ENCODE measurements around the gene ELK4. TPM values are rescaled to one million over a fixed set of nuclear protein-coding genes. Genes with fewer than 3 reads are reported as not detected.

ELK4 gene
- total RNA-seq, 1 experiment from 2014 or later, result 15.5 TPM

DNA sequence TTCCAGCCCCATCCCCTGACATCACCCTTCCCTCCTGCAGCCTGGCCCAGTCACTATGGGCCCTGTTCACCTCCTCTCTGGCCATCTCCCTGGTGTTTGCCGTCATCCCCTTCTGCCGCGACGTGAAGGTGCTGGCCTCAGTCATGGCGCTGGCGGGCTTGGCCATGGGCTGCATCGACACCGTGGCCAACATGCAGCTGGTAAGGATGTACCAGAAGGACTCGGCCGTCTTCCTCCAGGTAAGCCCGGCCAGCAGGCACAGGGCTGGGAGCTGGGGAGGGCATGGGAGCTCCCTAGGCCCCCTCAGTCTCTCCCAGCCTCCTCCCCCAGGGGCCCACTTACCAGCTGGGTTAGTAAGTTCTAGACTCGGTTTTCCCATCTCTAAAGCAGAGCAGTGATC is 52.1 kb downstream of the ELK4 start:
- in situ Hi-C loops (cut with HindIII; ENCODE audit: low pct_unique_long_range_greater_than_20kb, low sequenced_read_pairs), result no loop called here
- DNase-seq (ENCODE audit: low read depth, low spot score), result no peak

DNA sequence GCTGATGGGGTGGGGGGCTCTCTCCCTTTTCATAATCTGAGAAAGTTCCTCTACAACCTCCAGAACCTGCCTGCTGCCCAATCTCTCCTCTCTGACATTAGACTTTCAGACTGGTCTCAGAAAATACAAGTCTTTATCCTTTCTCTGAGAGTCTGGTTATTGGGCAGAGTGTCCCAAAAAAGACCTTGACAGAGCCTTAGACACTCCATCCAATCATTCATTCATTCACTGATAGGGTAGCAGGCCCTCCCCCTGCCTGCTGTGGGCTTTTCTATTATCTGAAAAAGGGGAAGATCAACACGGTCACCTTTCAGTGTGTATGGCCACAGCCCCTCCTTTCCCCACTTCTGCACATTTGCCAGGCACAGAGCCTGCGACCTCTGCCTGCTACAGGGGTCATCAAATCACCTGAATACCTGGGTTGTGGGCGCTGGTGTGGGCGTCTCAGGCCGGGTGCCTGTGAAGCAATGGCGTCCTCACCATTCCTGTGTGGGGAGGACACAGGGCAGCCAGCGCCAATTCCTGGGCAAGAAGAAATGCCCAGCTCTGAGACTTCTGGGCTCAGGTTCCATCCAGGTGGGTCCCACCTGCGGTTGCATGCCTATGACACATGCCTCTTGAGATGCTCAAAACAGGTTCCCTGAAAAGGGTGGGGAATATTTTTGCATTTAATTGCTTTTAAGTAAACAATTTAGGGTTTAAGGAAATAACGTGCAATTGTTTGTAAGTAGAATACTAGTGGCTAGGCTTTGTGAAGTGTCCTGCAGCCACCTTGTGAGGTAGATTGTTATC is 52.8 kb downstream of the ELK4 start:
- in situ Hi-C loops (cut with HindIII; ENCODE audit: low pct_unique_long_range_greater_than_20kb, low sequenced_read_pairs), result no loop called here

DNA sequence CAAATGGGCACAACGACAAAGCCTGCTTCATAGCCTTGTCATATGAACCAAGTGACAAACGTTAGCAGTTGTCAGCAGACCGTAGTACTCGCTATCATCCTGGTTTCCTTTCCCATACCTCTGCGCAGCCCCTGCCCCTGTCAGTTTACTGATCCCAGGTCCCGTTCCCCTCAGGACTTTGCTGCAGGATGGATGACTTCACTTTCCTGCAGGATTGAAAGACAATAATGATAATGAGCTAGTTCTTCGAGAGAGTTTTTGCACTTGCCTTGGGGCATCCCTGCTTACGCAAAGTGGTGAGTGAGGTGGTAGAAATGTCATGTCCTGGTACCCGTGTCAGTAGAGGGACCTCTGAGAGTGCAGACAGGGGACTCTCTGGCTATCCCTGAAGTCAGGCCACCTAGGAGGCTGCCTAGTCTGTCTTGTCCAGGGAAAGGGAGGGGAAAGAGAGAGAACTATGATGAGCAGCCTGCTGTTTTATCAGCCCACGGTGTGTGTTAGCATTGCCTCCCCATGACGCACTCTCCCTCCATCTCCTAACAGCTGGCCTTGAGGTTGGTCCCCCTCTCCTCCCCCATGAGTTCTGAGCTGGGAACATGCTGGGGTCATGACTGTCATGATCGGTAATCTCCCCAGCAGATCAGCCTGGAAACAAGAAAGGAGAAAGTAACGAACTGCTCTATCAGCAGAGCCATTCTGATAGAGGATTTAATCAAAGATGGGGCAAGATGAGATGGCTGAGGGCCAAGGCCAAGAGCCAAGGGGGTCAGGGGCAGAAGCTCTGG is 53.7 kb downstream of the ELK4 start:
- DNase-seq (ENCODE audit: low read depth, low spot score), result no peak
- in situ Hi-C loops (cut with HindIII; ENCODE audit: low pct_unique_long_range_greater_than_20kb, low sequenced_read_pairs), result no loop called here

More for the DNA sequence above, 52.8 kb downstream of the ELK4 start:
- no peak for DNase-seq (ENCODE audit: low read depth, low spot score)

DNA sequence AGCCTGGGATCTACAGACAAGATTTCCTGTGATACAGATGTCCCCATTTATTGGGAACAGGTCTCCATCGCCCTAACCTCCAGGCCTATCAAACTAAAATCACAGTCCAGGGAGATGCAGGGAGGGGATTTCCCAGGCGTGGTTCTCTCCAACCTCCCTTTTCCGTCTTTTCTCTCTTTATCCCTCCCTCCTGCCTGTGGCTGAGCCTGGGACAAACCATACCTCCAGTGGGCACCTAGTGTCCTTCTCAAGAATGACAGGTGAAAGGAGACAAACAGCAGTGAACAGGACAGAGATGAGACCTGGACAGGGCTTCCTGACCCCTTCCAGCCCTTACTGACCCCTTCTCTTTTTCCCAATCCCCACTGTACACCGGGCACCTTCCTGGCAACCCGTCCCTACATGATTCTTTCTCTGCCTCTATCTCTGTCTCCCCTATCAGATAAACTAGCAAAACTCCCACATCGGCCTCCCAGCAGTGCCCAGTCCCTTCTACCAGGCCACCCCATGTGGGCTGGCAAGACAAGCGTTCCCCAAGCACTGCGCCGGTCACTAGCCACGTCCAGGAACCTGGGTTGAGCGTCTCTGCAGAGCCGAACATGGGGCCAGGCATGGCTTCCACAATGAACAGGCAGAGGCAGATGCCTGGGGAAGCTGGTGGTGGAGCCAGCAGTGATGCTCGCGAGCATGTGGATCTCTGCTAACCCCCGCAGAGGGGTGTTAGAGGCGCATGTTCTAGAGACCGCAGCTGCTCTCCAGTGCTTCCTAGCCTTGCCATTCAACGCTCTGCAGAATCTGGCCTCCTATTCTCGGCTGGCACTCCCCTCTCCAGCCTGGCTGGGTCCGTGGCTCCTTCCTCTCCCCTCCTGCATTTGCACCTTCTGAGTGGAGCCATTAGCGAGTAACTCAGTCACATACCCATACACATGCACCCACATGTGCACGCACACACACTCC is 54.7 kb downstream of the ELK4 start:
- no peak for DNase-seq (ENCODE audit: low read depth, low spot score)
- in situ Hi-C loops (cut with HindIII; ENCODE audit: low pct_unique_long_range_greater_than_20kb, low sequenced_read_pairs), result no loop called here

DNA sequence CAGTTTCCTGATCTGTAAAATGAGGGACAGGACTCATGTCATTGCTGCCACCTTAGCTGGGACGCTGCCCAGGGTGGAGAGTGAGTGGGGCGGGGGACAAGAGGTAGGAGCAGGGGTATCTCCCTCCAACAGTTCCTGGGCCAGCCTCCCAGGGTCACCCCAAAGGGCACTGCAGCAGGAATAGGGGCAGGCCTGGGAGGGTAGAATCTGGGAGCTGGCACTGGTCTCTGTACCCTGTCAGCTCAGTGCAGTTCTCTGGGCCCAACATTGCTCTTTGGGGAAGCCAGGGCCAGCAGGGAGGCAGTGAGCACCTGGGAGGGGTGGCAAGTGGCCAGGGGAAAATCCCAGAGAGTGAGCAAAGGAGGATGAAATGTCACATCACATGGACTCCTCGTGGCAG is 55.8 kb downstream of the ELK4 start:
- no peak for DNase-seq (ENCODE audit: low read depth, low spot score)
- in situ Hi-C loops (cut with HindIII; ENCODE audit: low pct_unique_long_range_greater_than_20kb, low sequenced_read_pairs), result no loop called here

DNA sequence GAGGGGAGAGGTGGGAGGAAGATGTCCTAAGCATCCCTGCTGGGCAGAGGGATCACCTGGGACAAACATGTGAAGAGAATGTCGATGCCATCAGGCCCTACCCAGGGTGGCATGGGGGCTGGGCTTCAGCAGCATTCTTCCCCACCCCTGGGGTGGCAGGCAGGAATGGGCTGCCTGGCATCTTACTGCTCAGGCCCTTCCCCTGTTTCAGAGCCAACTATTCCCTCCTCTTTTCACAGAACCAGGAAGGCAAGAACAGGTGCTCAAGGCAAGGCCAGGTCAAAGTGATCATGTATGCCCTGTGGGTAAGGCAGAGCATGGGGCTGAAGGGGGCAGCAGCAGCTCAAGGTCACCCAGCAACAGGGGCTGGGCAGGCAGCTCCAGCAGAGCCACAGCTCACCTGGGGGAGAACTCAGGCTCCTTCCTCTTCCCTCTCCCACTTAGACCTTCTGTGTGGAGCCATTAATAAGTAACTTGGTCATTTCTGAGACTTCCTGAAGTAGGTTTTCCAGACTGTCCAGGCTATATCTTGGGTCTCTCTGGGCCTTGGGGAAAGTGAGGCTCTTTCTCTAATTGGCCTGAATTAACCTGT is 56.4 kb downstream of the ELK4 start:
- DNase-seq (ENCODE audit: low read depth, low spot score), result no peak
- in situ Hi-C loops (cut with HindIII; ENCODE audit: low pct_unique_long_range_greater_than_20kb, low sequenced_read_pairs), result no loop called here

DNA sequence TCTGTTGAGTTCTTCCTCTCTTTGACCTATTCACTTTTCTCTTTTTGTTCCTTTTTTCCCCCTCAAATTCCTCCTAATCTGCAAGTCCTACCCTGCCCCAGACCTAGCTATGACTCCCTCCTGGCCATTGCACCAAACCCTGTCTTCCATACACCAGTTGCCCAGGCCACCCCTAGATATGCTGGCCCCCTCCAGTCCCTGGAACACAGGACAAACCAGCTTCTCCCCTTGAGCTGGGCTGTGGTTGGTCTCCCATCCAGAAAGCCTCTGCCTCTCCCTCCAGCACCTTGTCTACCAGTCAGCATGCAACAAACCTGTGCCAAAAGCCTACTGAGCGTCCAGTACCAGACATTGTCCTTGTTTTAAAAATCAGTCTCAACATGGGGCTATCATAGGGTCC is 59.4 kb downstream of the ELK4 start:
- in situ Hi-C loops (cut with HindIII; ENCODE audit: low pct_unique_long_range_greater_than_20kb, low sequenced_read_pairs), result no loop called here

DNA sequence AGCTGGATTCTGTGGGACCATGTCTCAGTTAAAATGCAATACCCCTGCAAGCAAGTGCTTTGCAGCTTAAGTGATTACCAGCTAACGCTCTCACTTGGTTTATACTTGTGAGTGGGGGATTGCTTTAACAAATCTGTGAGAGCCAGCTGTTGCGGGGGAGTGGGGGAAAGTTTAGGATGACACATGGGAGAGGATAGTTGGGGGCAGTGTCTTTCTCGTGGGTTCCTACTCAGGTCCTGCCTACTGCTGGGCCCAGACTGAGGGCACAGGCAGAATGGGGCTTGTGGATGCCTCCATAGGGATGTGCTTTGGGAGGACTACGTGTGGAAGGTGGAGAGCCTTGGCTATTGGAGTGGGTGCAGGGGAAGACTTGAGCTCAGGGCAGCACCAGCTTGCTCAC is 60.1 kb downstream of the ELK4 start:
- in situ Hi-C loops (cut with HindIII; ENCODE audit: low pct_unique_long_range_greater_than_20kb, low sequenced_read_pairs), result no loop called here
- DNase-seq (ENCODE audit: low read depth, low spot score), result no peak

More for the DNA sequence above, 59.4 kb downstream of the ELK4 start:
- no peak for DNase-seq (ENCODE audit: low read depth, low spot score)

DNA sequence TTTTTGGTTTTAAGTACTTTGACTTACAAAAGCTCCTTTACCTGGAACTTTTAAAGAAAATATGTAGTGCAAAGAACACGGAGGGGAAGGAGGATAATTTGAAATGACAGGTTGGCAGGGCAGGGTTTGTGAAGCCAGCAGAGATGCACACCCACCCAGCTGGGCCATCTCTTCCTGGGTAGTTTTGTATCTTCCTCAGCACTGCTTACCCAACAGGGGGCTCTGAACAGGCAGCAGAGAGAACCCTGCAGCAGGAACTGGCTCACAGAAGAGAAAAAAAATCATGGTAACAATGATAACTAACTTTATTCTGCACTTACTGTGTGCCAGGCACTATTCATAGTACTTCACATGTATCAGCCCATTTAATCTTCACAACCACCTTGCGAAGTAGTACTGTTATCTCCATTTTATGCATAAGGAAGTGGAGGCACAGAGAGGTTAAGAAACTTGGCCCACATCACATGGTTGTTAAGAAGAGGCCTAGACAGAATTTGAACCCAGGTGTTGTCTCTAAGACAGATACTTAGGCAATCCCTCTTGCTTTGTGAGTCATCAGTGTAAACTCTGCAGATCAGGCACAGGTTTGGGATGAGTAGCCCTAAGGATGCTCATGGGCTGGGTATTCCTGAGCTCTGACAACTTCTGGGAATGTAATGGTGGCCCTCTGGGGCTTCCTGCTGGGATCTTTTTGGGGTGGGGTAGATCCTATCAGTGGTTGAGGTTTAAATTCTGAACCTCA is 60.8 kb downstream of the ELK4 start:
- DNase-seq (ENCODE audit: low read depth, low spot score), result no peak

DNA sequence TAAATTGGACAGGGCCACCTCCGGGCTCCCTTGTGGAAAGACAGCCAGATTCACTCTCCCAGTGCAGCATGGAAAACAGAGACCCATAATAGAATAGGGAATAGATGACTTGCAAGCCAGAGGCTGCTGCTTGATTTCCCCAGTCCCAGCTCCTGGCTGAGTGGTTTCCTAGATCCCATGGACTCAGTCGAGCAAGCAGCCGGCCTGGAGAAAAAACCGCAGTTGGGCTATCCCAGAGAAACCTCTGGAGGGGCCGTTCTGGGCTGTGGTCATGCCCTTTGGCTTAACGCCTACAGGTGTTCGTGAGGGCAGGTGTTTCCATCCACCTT is 61.7 kb downstream of the ELK4 start:
- in situ Hi-C loops (cut with HindIII; ENCODE audit: low pct_unique_long_range_greater_than_20kb, low sequenced_read_pairs), result no loop called here
- DNase-seq (ENCODE audit: low read depth, low spot score), result no peak

More for the DNA sequence above, 60.8 kb downstream of the ELK4 start:
- in situ Hi-C loops (cut with HindIII; ENCODE audit: low pct_unique_long_range_greater_than_20kb, low sequenced_read_pairs), result no loop called here

DNA sequence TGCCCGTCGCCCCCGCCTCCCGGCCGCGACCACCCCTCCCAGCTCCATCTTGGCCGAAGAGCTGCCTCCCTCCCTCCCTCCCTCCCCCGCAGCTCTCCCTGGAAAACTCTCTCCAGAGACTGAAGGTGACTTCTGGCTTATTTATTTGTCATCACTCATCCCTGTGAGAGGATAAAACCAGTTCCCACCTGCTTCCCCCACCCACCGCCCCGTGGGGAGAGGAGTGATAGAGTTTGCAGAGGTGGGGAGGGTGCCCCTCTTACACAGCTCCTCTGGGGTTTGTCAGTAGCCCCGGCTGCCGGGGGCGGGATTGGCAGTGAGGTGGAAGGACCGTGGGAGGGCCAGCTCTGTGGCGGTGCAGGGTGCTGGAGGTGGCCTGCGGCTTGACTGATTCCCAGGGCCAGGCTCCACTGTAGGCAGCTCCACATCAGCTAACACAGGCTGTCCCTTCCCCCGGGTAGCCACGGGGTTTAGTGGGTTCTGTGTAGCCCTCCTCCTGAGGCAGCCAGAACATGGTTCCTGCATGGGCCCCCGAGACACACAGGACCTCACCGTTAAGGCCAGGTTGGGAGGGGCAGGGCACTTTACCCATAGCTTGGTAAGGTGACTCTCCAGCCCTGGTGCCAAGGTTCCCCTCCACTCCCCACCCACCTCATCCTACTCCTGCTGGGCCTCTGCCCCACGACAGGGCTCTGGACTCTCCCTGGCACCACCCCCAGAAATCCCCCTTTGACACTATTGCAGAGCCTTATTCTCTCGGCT is 62.2 kb downstream of the ELK4 start:
- DNase-seq (ENCODE audit: low read depth, low spot score), result no peak
- in situ Hi-C loops (cut with HindIII; ENCODE audit: low pct_unique_long_range_greater_than_20kb, low sequenced_read_pairs), result no loop called here

DNA sequence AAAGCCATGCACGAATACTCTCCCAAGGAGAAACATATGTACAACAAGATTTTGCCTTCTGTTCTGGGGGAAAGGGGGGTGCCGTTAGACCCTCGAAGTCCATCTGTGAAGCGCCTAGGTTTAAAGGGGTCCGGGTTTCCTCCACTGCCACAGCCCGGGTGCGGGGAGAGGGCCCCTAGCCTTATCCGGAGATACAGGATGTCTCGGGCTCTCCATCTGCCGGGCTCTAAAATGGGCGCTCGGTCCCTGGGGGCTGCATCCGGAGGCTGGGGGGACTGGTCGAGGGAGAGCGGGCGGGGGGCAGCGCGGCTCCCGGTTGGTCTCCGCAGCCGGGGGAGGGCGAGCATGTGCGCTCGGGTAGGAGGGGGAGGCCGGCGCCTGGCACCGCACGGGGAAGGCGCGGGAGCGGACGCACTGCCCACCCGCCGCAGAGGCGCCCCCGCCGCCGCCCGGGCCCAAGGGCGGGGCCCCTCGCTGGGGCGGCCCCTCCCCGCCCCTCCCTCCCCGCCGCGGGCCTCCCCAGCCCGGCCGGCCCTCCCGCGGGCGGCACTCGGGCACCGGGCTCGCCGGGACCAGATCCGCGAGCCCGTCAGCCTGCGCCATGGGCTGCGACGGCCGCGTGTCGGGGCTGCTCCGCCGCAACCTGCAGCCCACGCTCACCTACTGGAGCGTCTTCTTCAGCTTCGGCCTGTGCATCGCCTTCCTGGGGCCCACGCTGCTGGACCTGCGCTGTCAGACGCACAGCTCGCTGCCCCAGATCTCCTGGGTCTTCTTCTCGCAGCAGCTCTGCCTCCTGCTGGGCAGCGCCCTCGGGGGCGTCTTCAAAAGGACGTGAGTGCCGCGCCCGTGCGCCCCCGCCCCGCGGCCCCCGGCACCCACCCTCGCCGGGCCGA is 63.1 kb downstream of the ELK4 start:
- no peak for DNase-seq (ENCODE audit: low read depth, low spot score)
- in situ Hi-C loops (cut with HindIII; ENCODE audit: low pct_unique_long_range_greater_than_20kb, low sequenced_read_pairs), result no loop called here

DNA sequence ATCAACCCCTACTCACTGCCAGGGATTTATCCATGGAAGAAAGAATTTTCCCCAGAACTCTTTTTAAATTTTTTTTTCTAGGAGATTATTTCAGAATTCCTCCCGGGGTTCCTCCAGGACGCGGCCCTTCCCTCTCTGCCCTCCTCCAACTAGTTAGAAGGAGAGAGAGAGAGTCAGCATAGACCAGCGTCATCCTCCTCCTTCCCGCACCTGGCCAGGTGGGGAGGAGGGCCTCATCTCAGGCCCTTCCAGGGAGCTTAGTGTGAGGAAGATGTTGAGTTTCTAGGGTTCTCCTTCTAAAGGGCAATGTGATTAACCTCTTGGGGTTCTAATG is 63.7 kb downstream of the ELK4 start:
- in situ Hi-C loops (cut with HindIII; ENCODE audit: low pct_unique_long_range_greater_than_20kb, low sequenced_read_pairs), result no loop called here
- no peak for DNase-seq (ENCODE audit: low read depth, low spot score)

DNA sequence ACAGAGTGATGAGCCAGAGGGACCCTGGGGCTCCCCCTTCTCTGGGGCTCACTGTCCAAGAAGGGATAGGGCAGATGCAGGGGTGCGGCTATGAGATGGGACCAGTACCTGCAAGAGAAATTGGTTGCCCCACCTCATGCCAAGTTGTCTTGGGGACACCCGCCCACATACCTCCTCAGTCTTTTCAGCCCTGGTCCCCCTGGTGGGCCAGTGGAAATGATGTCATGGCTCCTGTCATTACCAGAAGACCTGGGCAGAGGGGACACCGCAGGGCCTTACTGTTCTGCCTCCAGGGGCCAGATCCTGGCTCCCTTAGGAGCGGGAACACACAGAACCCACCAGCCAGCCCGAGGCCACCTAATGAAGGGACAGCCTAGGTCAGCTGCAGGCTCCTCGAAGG is 64.1 kb downstream of the ELK4 start:
- in situ Hi-C loops (cut with HindIII; ENCODE audit: low pct_unique_long_range_greater_than_20kb, low sequenced_read_pairs), result no loop called here
- no peak for DNase-seq (ENCODE audit: low read depth, low spot score)

DNA sequence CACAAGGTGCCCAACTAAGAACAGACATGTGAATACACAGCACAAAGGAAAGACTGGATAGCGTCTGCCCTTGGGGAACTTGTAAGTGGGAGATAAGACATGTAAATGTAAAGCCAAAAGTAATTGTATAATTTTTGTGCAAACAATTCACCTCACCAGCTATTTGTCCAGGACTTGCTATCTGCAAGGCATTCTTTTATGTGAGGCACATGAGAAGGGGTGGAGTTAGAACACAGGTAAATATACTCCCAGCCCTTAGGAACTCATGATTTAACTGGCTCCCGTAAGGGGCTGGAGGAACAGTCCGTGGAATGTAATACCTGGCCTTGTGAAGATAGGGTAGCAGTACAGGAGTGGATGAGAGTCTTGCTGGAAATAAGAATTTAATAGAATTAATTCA is 66.0 kb downstream of the ELK4 start:
- DNase-seq (ENCODE audit: low read depth, low spot score), result no peak
- in situ Hi-C loops (cut with HindIII; ENCODE audit: low pct_unique_long_range_greater_than_20kb, low sequenced_read_pairs), result no loop called here
